ENCODE results near the gene ACTR1A. TPM values are rescaled to one million over a fixed set of nuclear protein-coding genes. Genes with fewer than 3 reads are reported as not detected.

Gene ACTR1A
- total RNA-seq, 1 experiment from 2014 or later, result 82.1 TPM

DNA sequence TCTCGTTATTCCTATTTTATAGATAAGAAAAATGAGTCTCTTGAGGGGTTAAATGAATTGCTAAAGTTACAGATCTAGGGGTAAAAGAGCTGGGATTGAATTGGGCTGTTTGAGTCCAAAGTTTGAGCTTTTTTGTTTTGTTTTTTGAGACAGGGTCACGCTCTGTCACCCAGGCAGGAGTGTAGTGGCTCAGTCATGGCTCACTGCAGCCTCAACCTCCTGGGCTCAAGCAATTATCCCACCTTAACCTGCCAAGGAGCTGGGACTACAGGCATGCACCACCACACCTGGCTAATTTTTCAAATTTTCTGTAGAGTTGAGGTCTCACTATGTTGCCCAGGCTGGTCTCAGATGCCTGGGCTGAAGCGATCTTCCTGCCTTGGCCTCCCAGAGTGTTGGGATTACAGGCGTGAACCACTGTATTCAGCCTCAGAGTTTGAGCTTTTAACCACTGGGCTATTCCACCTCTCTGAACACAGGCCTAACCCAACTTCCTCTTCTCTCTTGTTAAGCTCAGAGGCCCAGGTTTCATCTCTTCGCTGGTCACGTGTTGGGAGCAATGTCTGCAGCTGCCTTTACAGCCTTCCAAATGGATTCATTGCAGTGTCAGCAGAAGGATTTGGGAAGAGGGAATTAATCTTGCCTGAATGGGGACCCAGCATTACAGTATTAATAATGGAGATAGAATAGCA lies 9.2 kb upstream of the ACTR1A start:
- Mint-ChIP-seq H3K36me3 (ENCODE audit: insufficient read depth in 1 of 3, low read depth in 3 of 3) (peaks cover 6 to 34% (median 19%) of the 10 kb centered on the region in 3 experiments; a peak in 6 of 7 replicates), H3K4me3 (no peak overlapping the region), H3K4me1 (peaks cover 0 to 8% of the 10 kb centered on the region in 2 experiments; a peak in 2 of 4 replicates), H3K9me3 (no peaks in the 10 kb centered on the region), H3K27me3 (ENCODE audit: low read depth) (peaks cover 8% of the 10 kb centered on the region), H3K27ac (no peak overlapping the region)
- no peaks in the 10 kb centered on the region for H3K9me3 ChIP-seq (ENCODE audit: control insufficient read depth, low read depth, low read length)
- H3K79me1 ChIP-seq (ENCODE audit: insufficient read depth, low read depth, low read length, poor library complexity, severe bottlenecking), result no peaks in the 10 kb centered on the region
- no peak overlapping the region for H3K4ac ChIP-seq (ENCODE audit: low read depth, low read length)
- H3T11ph ChIP-seq (ENCODE audit: low read length), result no peak overlapping the region
- H3K4me2 ChIP-seq (ENCODE audit: insufficient read depth, insufficient read length, low read length), result no peak overlapping the region
- TF ChIP-seq, protein P1, sequence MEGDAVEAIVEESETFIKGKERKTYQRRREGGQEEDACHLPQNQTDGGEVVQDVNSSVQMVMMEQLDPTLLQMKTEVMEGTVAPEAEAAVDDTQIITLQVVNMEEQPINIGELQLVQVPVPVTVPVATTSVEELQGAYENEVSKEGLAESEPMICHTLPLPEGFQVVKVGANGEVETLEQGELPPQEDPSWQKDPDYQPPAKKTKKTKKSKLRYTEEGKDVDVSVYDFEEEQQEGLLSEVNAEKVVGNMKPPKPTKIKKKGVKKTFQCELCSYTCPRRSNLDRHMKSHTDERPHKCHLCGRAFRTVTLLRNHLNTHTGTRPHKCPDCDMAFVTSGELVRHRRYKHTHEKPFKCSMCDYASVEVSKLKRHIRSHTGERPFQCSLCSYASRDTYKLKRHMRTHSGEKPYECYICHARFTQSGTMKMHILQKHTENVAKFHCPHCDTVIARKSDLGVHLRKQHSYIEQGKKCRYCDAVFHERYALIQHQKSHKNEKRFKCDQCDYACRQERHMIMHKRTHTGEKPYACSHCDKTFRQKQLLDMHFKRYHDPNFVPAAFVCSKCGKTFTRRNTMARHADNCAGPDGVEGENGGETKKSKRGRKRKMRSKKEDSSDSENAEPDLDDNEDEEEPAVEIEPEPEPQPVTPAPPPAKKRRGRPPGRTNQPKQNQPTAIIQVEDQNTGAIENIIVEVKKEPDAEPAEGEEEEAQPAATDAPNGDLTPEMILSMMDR (conservative IDR thresholded peaks at IDR 0.05), result no peak
- H4K8ac ChIP-seq (replicated peaks; ENCODE audit: insufficient read length, low read depth, low read length), result no peak overlapping the region
- H2AK5ac ChIP-seq (ENCODE audit: insufficient read length, low read length), result no peak overlapping the region
- H3K56ac ChIP-seq (ENCODE audit: insufficient read length, low read depth, low read length), result no peak overlapping the region
- H3K27me3 ChIP-seq (ENCODE audit: insufficient read depth, low read length), result no peaks in the 10 kb centered on the region
- no peak overlapping the region for H2BK5ac ChIP-seq (ENCODE audit: insufficient read length, low read length)
- no peak overlapping the region for H2AFZ ChIP-seq (ENCODE audit: low read length)
- H3K79me2 ChIP-seq (ENCODE audit: insufficient read depth, low read length), result no peaks in the 10 kb centered on the region
- H2BK15ac ChIP-seq (ENCODE audit: low read depth, low read length), result no peak overlapping the region
- no peak overlapping the region for H4K91ac ChIP-seq (ENCODE audit: insufficient read length, low read depth, low read length)
- H3K27ac ChIP-seq (ENCODE audit: insufficient read length, low read depth, low read length), result no peak overlapping the region
- H2BK20ac ChIP-seq (ENCODE audit: low read depth, low read length, poor library complexity, severe bottlenecking), result no peak overlapping the region
- DNase-seq, result no peak
- H2BK120ac ChIP-seq (ENCODE audit: low read depth, low read length, poor library complexity, severe bottlenecking), result no peak overlapping the region
- no peak overlapping the region for H3K23ac ChIP-seq (ENCODE audit: insufficient read length, low read depth, low read length)
- no peak overlapping the region for H3K9ac ChIP-seq (ENCODE audit: extremely low read depth, insufficient read length, low read length)
- no peak overlapping the region for H4K5ac ChIP-seq (ENCODE audit: insufficient read length, low read depth, low read length)
- no peak overlapping the region for H3K14ac ChIP-seq (ENCODE audit: insufficient read depth, low read length)
- no peak overlapping the region for H2BK12ac ChIP-seq (ENCODE audit: insufficient read length, low read depth, low read length)
- no CpG with 5 or more reads among the region's 6 CpGs for WGBS (ENCODE audit: extremely low coverage, insufficient read length, low lambda C conversion rate)
- H4K20me1 ChIP-seq (ENCODE audit: control insufficient read depth, insufficient read depth, insufficient read length), result no peaks in the 10 kb centered on the region
- no peaks in the 10 kb centered on the region for H3K4me1 ChIP-seq (ENCODE audit: insufficient read depth, low read length)
- H3K23me2 ChIP-seq (ENCODE audit: insufficient read length, low read depth, low read length, poor library complexity, severe bottlenecking), result no peaks in the 10 kb centered on the region
- H3K18ac ChIP-seq (ENCODE audit: insufficient read length, low read depth, low read length), result no peak overlapping the region

Data from H9 (cell line).